HepG2 (cell line): ENCODE measurements around the gene RNF123. TPM values are rescaled to one million over a fixed set of nuclear protein-coding genes. Genes with fewer than 3 reads are reported as not detected.

Source experiments
- ATAC-seq: fragments of 200-7000 bp; cut with Tn5 transposase; 3 replicates; pipeline ENCODE4 v1.9.1; 2020; ENCODE audit warnings: mild to moderate bottlenecking, moderate library complexity
- BruUV-seq: library from RNA; stranded (reverse); fragments of 400-500 nt; replicated peaks from 2 replicates; lab custom pipeline; 2021; lab: Mats Ljungman, UMichigan
- CTCF ChIA-PET: fragments of 300-600 bp; formaldehyde crosslinking; extraction: SDS; loops from one replicate; lab custom pipeline; 2021; ENCODE audit warnings: low total read pairs, inconsistent platforms, low intra/inter-chr PET ratio; lab: Yijun Ruan, JAX
- POLR2A ChIA-PET: fragments of 350-600 bp; sonication (Branson Sonifier 250); formaldehyde crosslinking; loops from one replicate; lab custom pipeline; 2020; ENCODE audit warnings: antibody characterized with exemption, inconsistent platforms; lab: Yijun Ruan, JAX
- DNase-seq: peaks from one replicate; pipeline ENCODE4 v3.0.0-alpha.2; 2015; ENCODE audit warnings: low spot score
- FAIRE-seq: peaks from 3 replicates; lab custom pipeline; 2011; peaks lifted over from hg19 to GRCh38; lab: Jason Lieb, UNC
- H2AFZ ChIP-seq: one replicate; pipeline ENCODE4 v1.6.1; 2011; ENCODE audit warnings: low read length, inconsistent platforms
- H3K27ac ChIP-seq: fragments of 300-600 bp; 3 replicates; pipeline ENCODE4 v1.8.0; 2011; ENCODE audit warnings: mixed run types, mild to moderate bottlenecking, mixed read lengths, low read length, inconsistent platforms; ENCODE audit not compliant: insufficient read depth; ENCODE audit errors: extremely low read length
- H3K27me3 ChIP-seq, 2 experiments: fragments of 200-600 bp in 1 of 2; 2 replicates in 1 of 2; 3 replicates in 1 of 2; pipeline versions ENCODE4 v1.6.0 to v1.8.0; 2011; ENCODE audit warnings: low read length in 2 of 2, mild to moderate bottlenecking in 2 of 2, moderate library complexity in 2 of 2, inconsistent platforms in 1 of 2; ENCODE audit not compliant: insufficient read depth in 2 of 2, control insufficient read depth in 1 of 2
- H3K36me3 ChIP-seq, 2 experiments: fragments of 200-600 bp in 1 of 2; replicated peaks in 1 of 2; 2 replicates in 1 of 2; 3 replicates in 1 of 2; pipeline versions ENCODE4 v1.5.1 to v1.8.0; 2011; ENCODE audit warnings: low read length in 2 of 2, inconsistent platforms in 1 of 2; ENCODE audit not compliant: insufficient read depth in 2 of 2, control insufficient read depth in 1 of 2
- H3K4me1 ChIP-seq: 2 replicates; pipeline ENCODE4 v1.5.1; 2012; ENCODE audit warnings: low read length, inconsistent platforms; ENCODE audit not compliant: insufficient read depth
- H3K4me2 ChIP-seq: 2 replicates; pipeline ENCODE4 v1.6.0; 2011; ENCODE audit warnings: low read depth, low read length, inconsistent platforms
- H3K4me3 ChIP-seq, 3 experiments: fragments of 200-600 bp in 1 of 3; sonication (generic), shearing (Covaris generic) in 1 of 3; replicated peaks in 1 of 3; 2 replicates each; pipeline ENCODE4 v1.5.1; 2011 to 2016; ENCODE audit warnings: low read length in 3 of 3, inconsistent platforms in 2 of 3, low read depth in 2 of 3, mild to moderate bottlenecking in 2 of 3, control low read depth in 1 of 3, mixed read lengths in 1 of 3; ENCODE audit not compliant: insufficient read depth in 1 of 3
- H3K79me2 ChIP-seq: one replicate; pipeline ENCODE4 v1.6.1; 2011; ENCODE audit warnings: low read length, inconsistent platforms; ENCODE audit not compliant: insufficient read depth
- H3K9ac ChIP-seq: 2 replicates; pipeline ENCODE4 v1.6.0; 2011; ENCODE audit warnings: mild to moderate bottlenecking, low read depth, low read length, inconsistent platforms; ENCODE audit not compliant: insufficient read depth
- H3K9me3 ChIP-seq: 2 replicates; pipeline ENCODE4 v1.5.1; 2012; ENCODE audit warnings: mild to moderate bottlenecking, low read length
- H4K20me1 ChIP-seq: 2 replicates; pipeline ENCODE4 v1.6.0; 2011; ENCODE audit warnings: inconsistent platforms, mild to moderate bottlenecking, low read length, moderate library complexity; ENCODE audit not compliant: insufficient read depth
- KDM2A ChIP-seq: sonication (generic); formaldehyde crosslinking; IDR thresholded peaks from 2 replicates; pipeline ENCODE4 v1.4.0; 2020; ENCODE audit warnings: low read depth, missing genetic modification reagents, borderline replicate concordance
- in situ Hi-C: cut with HindIII; loops from 2 replicates; pipeline ENCODE4 v1.10.0; 2017; ENCODE audit warnings: low pct_unique_long_range_greater_than_20kb; ENCODE audit not compliant: extremely low pct_ligation_motif_present
- intact Hi-C: fragments of 100-400 bp; cut with micrococcal nuclease; formaldehyde crosslinking; loops from one replicate; pipeline ENCODE4 v1.10.0; 2022; ENCODE audit not compliant: unreplicated experiment
- polyA plus RNA-seq, 8 experiments: library from polyadenylated mRNA; depleted of rRNA in 3 of 8; stranded (reverse) in 7 of 8; unstranded in 1 of 8; fragments of >200 nt; fragmentation: Illumina TruSeq in 4 of 8; extraction: Trizol in 4 of 8; gene quantifications; 2 replicates each; pipeline versions ENCODE4 v1.2.1 to v1.2.3, GENCODE V29; 2011 to 2016; ENCODE audit warnings: low read depth in 4 of 8, missing spikeins in 1 of 8, mixed read lengths in 1 of 8; ENCODE audit not compliant: insufficient read depth in 1 of 8
- small RNA-seq, 3 experiments: library from RNA; depleted of rRNA; stranded (forward); fragments of <200 nt; gene quantifications; one replicate each; pipeline ENCODE3, GENCODE V24; 2012; ENCODE audit warnings: low read depth in 2 of 3, low replicate concordance in 1 of 3; ENCODE audit not compliant: insufficient read length in 3 of 3, insufficient read depth in 2 of 3
- total RNA-seq, 5 experiments: library from RNA; depleted of rRNA; stranded (reverse); fragments of >200 nt; fragmentation: Illumina TruSeq; extraction: Trizol; gene quantifications; 2 replicates each; pipeline ENCODE4 v1.2.3, GENCODE V29; 2016; ENCODE audit warnings: low read depth in 1 of 5
- TF ChIP-seq, protein P1 (sequence below): sonication (generic); formaldehyde crosslinking; IDR thresholded peaks from 2 replicates; pipeline ENCODE4 v1.5.0; 2020; ENCODE audit warnings: mild to moderate bottlenecking, missing genetic modification reagents

The RNF123 gene
- total and polyA plus RNA-seq, 2 of the 13 experiments (the other 11 are each of a cell fraction or from before 2014, with no cell fraction given) = 29.9 to 82.2 TPM

DNA sequence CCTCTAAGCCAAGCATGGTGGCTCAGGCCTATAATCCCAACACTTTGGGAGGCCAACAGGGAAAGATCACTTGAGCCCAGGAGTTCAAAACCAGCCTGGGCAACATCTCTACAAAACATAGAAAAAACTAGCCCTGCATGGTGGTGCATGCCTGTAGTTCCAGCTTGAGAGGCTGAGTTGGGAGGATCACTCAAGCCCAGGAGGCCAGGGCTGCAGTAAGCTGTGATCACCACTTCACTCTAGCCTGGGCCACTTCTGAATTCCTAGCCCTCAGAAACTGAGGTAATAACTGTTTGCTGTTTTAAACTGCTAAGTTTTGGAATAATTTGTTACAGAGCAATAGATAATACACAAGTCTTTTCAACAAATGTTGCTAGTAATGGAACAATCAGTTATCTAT is 80.6 kb downstream of the RNF123 start:
- H2AFZ ChIP-seq = no peak overlapping the region
- peaks cover 4% of the 10 kb centered on the region; the same call in 1 of the 2 replicates for H4K20me1 ChIP-seq
- H3K9ac ChIP-seq = no peak overlapping the region
- H3K27ac ChIP-seq = no peak overlapping the region
- ATAC-seq = no peak
- in situ Hi-C loops (no loop called here), intact Hi-C loops (no loop called here)
- ChIA-PET CTCF (no interaction called here), POLR2A (no interaction called here)
- peaks cover 6% of the 10 kb centered on the region; the same call in 1 of the 2 replicates for H3K4me1 ChIP-seq
- H3K79me2 ChIP-seq = peaks cover 69% of the 10 kb centered on the region
- no TSS peak for BruUV-seq
- TF ChIP-seq, protein P1, sequence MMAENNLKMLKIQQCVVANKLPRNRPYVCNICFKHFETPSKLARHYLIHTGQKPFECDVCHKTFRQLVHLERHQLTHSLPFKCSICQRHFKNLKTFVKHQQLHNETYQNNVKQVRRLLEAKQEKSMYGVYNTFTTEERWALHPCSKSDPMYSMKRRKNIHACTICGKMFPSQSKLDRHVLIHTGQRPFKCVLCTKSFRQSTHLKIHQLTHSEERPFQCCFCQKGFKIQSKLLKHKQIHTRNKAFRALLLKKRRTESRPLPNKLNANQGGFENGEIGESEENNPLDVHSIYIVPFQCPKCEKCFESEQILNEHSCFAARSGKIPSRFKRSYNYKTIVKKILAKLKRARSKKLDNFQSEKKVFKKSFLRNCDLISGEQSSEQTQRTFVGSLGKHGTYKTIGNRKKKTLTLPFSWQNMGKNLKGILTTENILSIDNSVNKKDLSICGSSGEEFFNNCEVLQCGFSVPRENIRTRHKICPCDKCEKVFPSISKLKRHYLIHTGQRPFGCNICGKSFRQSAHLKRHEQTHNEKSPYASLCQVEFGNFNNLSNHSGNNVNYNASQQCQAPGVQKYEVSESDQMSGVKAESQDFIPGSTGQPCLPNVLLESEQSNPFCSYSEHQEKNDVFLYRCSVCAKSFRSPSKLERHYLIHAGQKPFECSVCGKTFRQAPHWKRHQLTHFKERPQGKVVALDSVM (CRISPR knock-in tag) = 0 out of 2 replicates have a peak, but pooled peaks have one; percentile 31
- no peak for TF ChIP-seq KDM2A (CRISPR knock-in tag)
- no peak overlapping the region for H3K4me3 ChIP-seq
- no peak for DNase-seq
- H3K36me3 ChIP-seq = peaks cover 2 to 18% of the 10 kb centered on the region in 2 experiments; a peak in 3 of 5 replicates
- H3K27me3 ChIP-seq = no peaks in the 10 kb centered on the region
- FAIRE-seq = no peak
- H3K9me3 ChIP-seq = no peaks in the 10 kb centered on the region
- H3K4me2 ChIP-seq = no peak overlapping the region

Small RNA genes lying within 50 kb of the gene (small RNA-seq; reads per million reads assigned to genes)
- gene AMIGO3 (0 reads per million in 3 experiments), gene COX6CP14 (0 reads per million in 3 experiments)

Other genes with a start within 250 kb of the RNF123 start
- 26.0 and 50.4 TPM in 2 replicates for gene DAG1, start 219.3 kb upstream of the RNF123 start, total RNA-seq (2016; rRNA removed; fragmentation: Illumina TruSeq; extraction: Trizol)
- gene DAG1, start 219.3 kb upstream of the RNF123 start, polyA plus RNA-seq (2011; rRNA removed) = 47.3 and 49.4 TPM in 2 replicates
- 0.70 and 0.86 TPM in 2 replicates for gene BSN, start 135.1 kb upstream of the RNF123 start, total RNA-seq (2016; rRNA removed; fragmentation: Illumina TruSeq; extraction: Trizol)
- gene BSN, start 135.1 kb upstream of the RNF123 start, polyA plus RNA-seq (2011; rRNA removed) = 0.42 and 0.67 TPM in 2 replicates
- gene APEH, start 15.2 kb upstream of the RNF123 start, total RNA-seq (2016; rRNA removed; fragmentation: Illumina TruSeq; extraction: Trizol) = 116 and 130 TPM in 2 replicates
- 116 and 123 TPM in 2 replicates for gene APEH, start 15.2 kb upstream of the RNF123 start, polyA plus RNA-seq (2011; rRNA removed)
- gene MST1, start 83 bp upstream of the RNF123 start, total RNA-seq (2016; rRNA removed; fragmentation: Illumina TruSeq; extraction: Trizol) = 26.7 and 189 TPM in 2 replicates
- 452 and 686 TPM in 2 replicates for gene MST1, start 83 bp upstream of the RNF123 start, polyA plus RNA-seq (2011; rRNA removed)
- 0.35 TPM in 1 of 2 replicates, not detected in the other for gene AMIGO3, start 30.1 kb downstream of the RNF123 start, total RNA-seq (2016; rRNA removed; fragmentation: Illumina TruSeq; extraction: Trizol)
- 0.21 TPM in 1 of 2 replicates, not detected in the other for gene AMIGO3, start 30.1 kb downstream of the RNF123 start, polyA plus RNA-seq (2011; rRNA removed)
- gene GMPPB, start 34.4 kb downstream of the RNF123 start, total RNA-seq (2016; rRNA removed; fragmentation: Illumina TruSeq; extraction: Trizol) = 21.7 and 23.1 TPM in 2 replicates
- gene GMPPB, start 34.4 kb downstream of the RNF123 start, polyA plus RNA-seq (2011; rRNA removed) = 6.5 and 9.1 TPM in 2 replicates
- gene IP6K1, start 97.0 kb downstream of the RNF123 start, total RNA-seq (2016; rRNA removed; fragmentation: Illumina TruSeq; extraction: Trizol) = 17.7 and 20.0 TPM in 2 replicates
- 29.7 and 38.8 TPM in 2 replicates for gene IP6K1, start 97.0 kb downstream of the RNF123 start, polyA plus RNA-seq (2011; rRNA removed)
- not detected in 2 replicates for gene CDHR4, start 110.3 kb downstream of the RNF123 start, total RNA-seq (2016; rRNA removed; fragmentation: Illumina TruSeq; extraction: Trizol)
- 0.21 and 0.26 TPM in 2 replicates for gene CDHR4, start 110.3 kb downstream of the RNF123 start, polyA plus RNA-seq (2011; rRNA removed)
- gene INKA1, start 113.7 kb downstream of the RNF123 start, total RNA-seq (2016; rRNA removed; fragmentation: Illumina TruSeq; extraction: Trizol) = 0.22 TPM in 1 of 2 replicates, not detected in the other
- 0.41 and 0.77 TPM in 2 replicates for gene INKA1, start 113.7 kb downstream of the RNF123 start, polyA plus RNA-seq (2011; rRNA removed)
- gene UBA7, start 124.4 kb downstream of the RNF123 start, total RNA-seq (2016; rRNA removed; fragmentation: Illumina TruSeq; extraction: Trizol) = 5.8 and 9.5 TPM in 2 replicates
- 16.5 and 20.2 TPM in 2 replicates for gene UBA7, start 124.4 kb downstream of the RNF123 start, polyA plus RNA-seq (2011; rRNA removed)
- 13.7 and 23.9 TPM in 2 replicates for gene TRAIP, start 167.0 kb downstream of the RNF123 start, total RNA-seq (2016; rRNA removed; fragmentation: Illumina TruSeq; extraction: Trizol)
- 13.9 and 15.1 TPM in 2 replicates for gene TRAIP, start 167.0 kb downstream of the RNF123 start, polyA plus RNA-seq (2011; rRNA removed)
- 0.13 and 0.15 TPM in 2 replicates for gene CAMKV, start 180.3 kb downstream of the RNF123 start, total RNA-seq (2016; rRNA removed; fragmentation: Illumina TruSeq; extraction: Trizol)
- gene CAMKV, start 180.3 kb downstream of the RNF123 start, polyA plus RNA-seq (2011; rRNA removed) = 0.13 and 0.22 TPM in 2 replicates
- gene MST1R, start 214.3 kb downstream of the RNF123 start, total RNA-seq (2016; rRNA removed; fragmentation: Illumina TruSeq; extraction: Trizol) = 0.11 and 0.13 TPM in 2 replicates
- 0.72 and 0.77 TPM in 2 replicates for gene MST1R, start 214.3 kb downstream of the RNF123 start, polyA plus RNA-seq (2011; rRNA removed)
- gene MON1A, start 240.3 kb downstream of the RNF123 start, total RNA-seq (2016; rRNA removed; fragmentation: Illumina TruSeq; extraction: Trizol) = 8.8 and 9.0 TPM in 2 replicates
- 4.6 and 7.0 TPM in 2 replicates for gene MON1A, start 240.3 kb downstream of the RNF123 start, polyA plus RNA-seq (2011; rRNA removed)